Measurements from ENCODE around the gene GRIN3B. TPM values are rescaled to one million over a fixed set of nuclear protein-coding genes. Genes with fewer than 3 reads are reported as not detected.

GRIN3B gene
- polyA plus RNA-seq, 2 of the 4 experiments (the other 2 are of a cell fraction) = 0.67 to 1.5 TPM

GRCh38 chr19:1038978-1039645, 38.9 kb downstream of the GRIN3B start:
- TF ChIP-seq POLR2A (IDR thresholded peaks at IDR 0.05; ENCODE audit: low read length) (no peak), FOSL2 (IDR thresholded peaks at IDR 0.05) (no peak), FOSL2 (CRISPR knock-in tag; IDR thresholded peaks at IDR 0.05) (no peak), HOXB13 (CRISPR knock-in tag; IDR thresholded peaks at IDR 0.05; ENCODE audit: low read depth) (no peak), MAFK (IDR thresholded peaks at IDR 0.05; ENCODE audit: partially characterized antibody) (no peak), KDM1A (IDR thresholded peaks at IDR 0.05; ENCODE audit: low read depth) (no peak), BHLHE40 (IDR thresholded peaks at IDR 0.05; ENCODE audit: low read depth, low read length) (no peak), JUNB (IDR thresholded peaks at IDR 0.05) (no peak), PHF8 (IDR thresholded peaks at IDR 0.05; ENCODE audit: borderline replicate concordance, low read depth) (no peak), SMC3 (IDR thresholded peaks at IDR 0.05) (no peak), ZC3H11A (IDR thresholded peaks at IDR 0.05) (no peak), FOSB (CRISPR knock-in tag; IDR thresholded peaks at IDR 0.05) (no peak), CBX2 (IDR thresholded peaks at IDR 0.05; ENCODE audit: borderline replicate concordance, low read depth) (no peak), RARB (CRISPR knock-in tag; IDR thresholded peaks at IDR 0.05) (no peak), GATA3 (IDR thresholded peaks at IDR 0.05; ENCODE audit: borderline replicate concordance) (no peak), RNF2 (IDR thresholded peaks at IDR 0.05; ENCODE audit: borderline replicate concordance, low read depth) (no peak)
- DNase-seq (ENCODE audit: low read depth in 1 of 2, low spot score in 1 of 2) (no peak), ATAC-seq (no peak), FAIRE-seq (no peak)
- H3K27ac ChIP-seq = peak overlapping the region; percentile 36 to 70; a peak in 3 of 6 replicates
- no peak overlapping the region; the same call in 2 of the 3 replicates for H3K4me3 ChIP-seq
- 71% methylated on average over 22 of the region's 22 CpGs for WGBS (ENCODE audit: missing lambda C conversion rate)
- peak overlapping the region; percentile 96 for H3K4me2 ChIP-seq
- ChIA-PET POLR2A (interaction anchor here (0.9 to 1.4 kb wide), 4 partner anchors 10 to 230 kb away, joined by 4 to 7 read pairs (median 6); partner anchors contain the start of genes CIRBP, CNN2 and RNU6-2), CTCF (interaction anchor here (1.2 to 3.0 kb wide), 3 partner anchors 9 to 74 kb away, joined by 5 to 12 read pairs (median 9); partner anchors contain the start of gene CNN2)
- peaks cover 19% of the 10 kb centered on the region for H3K4me1 ChIP-seq
- no peaks in the 10 kb centered on the region for H3K9me3 ChIP-seq

- 14% methylated on average over 23 of the region's 56 CpGs for WGBS (ENCODE audit: missing lambda C conversion rate)
- CTCF ChIA-PET = interaction anchor here (1.2 to 3.0 kb wide), 4 partner anchors 9 to 73 kb away, joined by 3 to 12 read pairs (median 7); partner anchors contain the start of gene CNN2
- POLR2A ChIA-PET = interaction anchor here (0.9 to 1.4 kb wide), 4 partner anchors 11 to 229 kb away, joined by 4 to 7 read pairs (median 6); partner anchors contain the start of genes CIRBP, CNN2 and RNU6-2
- H3K27ac ChIP-seq = peak within 1 kb of the TSS; percentile 62 to 86
- H3K4me1 ChIP-seq = peaks cover 19% of the 10 kb centered on the region
- H3K4me3 ChIP-seq = peak within 1 kb of the TSS; percentile 51
- peak within 1 kb of the TSS; percentile 96 for H3K4me2 ChIP-seq
- H3K9me3 ChIP-seq = no peaks in the 10 kb centered on the region
- FAIRE-seq (no peak), ATAC-seq (peak; percentile 69 to 82), DNase-seq (ENCODE audit: low read depth in 1 of 2, low spot score in 1 of 2) (peak; percentile 68 to 98)
- peak; percentile 91; the same call in 1 of the 2 replicates for TF ChIP-seq HOXA7 (CRISPR knock-in tag; IDR thresholded peaks at IDR 0.05)
- 0 out of 2 replicates have a peak, but pooled peaks have one; percentile 32 for TF ChIP-seq RARB (CRISPR knock-in tag; IDR thresholded peaks at IDR 0.05)
- no peak for TF ChIP-seq CHD2 (IDR thresholded peaks at IDR 0.05; ENCODE audit: low read length, partially characterized antibody)
- TF ChIP-seq MAX (IDR thresholded peaks at IDR 0.05) = peak; percentile 69
- TF ChIP-seq FOSB (CRISPR knock-in tag; IDR thresholded peaks at IDR 0.05) = peak; percentile 68
- TF ChIP-seq JUNB (IDR thresholded peaks at IDR 0.05) = no peak
- TF ChIP-seq NR3C1 (IDR thresholded peaks at IDR 0.05) = no peak
- no peak for TF ChIP-seq RAD21 (conservative IDR thresholded peaks at IDR 0.05 in 1 of 2, IDR thresholded peaks at IDR 0.05 in 1 of 2)
- no peak for TF ChIP-seq ZFP36 (IDR thresholded peaks at IDR 0.05; ENCODE audit: borderline replicate concordance, partially characterized antibody)
- no peak for TF ChIP-seq MYC (IDR thresholded peaks at IDR 0.05; ENCODE audit: borderline replicate concordance, low read length)
- TF ChIP-seq ATOH8 (CRISPR knock-in tag; IDR thresholded peaks at IDR 0.05; ENCODE audit: low read depth) = no peak
- 0 out of 2 replicates have a peak, but pooled peaks have one; percentile 43 for TF ChIP-seq TP53 (CRISPR knock-in tag; IDR thresholded peaks at IDR 0.05)
- TF ChIP-seq HMGXB4 (CRISPR knock-in tag; IDR thresholded peaks at IDR 0.05; ENCODE audit: borderline replicate concordance) = no peak
- TF ChIP-seq JUN (IDR thresholded peaks at IDR 0.05) = peak in 1 of 2 experiments; percentile 54; a peak in 1 of 5 replicates
- TF ChIP-seq, protein P1, sequence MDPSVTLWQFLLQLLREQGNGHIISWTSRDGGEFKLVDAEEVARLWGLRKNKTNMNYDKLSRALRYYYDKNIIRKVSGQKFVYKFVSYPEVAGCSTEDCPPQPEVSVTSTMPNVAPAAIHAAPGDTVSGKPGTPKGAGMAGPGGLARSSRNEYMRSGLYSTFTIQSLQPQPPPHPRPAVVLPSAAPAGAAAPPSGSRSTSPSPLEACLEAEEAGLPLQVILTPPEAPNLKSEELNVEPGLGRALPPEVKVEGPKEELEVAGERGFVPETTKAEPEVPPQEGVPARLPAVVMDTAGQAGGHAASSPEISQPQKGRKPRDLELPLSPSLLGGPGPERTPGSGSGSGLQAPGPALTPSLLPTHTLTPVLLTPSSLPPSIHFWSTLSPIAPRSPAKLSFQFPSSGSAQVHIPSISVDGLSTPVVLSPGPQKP (IDR thresholded peaks at IDR 0.05; ENCODE audit: low read depth, low read length) = no peak
- TF ChIP-seq ESRRA (IDR thresholded peaks at IDR 0.05; ENCODE audit: borderline replicate concordance, low read length) = no peak
- TF ChIP-seq TFCP2L1 (CRISPR knock-in tag; IDR thresholded peaks at IDR 0.05) = peak; percentile 70; the same call in 1 of the 2 replicates
- TF ChIP-seq E2F6 (IDR thresholded peaks at IDR 0.05; ENCODE audit: borderline replicate concordance, low read depth) = 0 out of 2 replicates have a peak, but pooled peaks have one; percentile 33
Observed at GRCh38 chr19:1039646-1040475, 39.6 kb downstream of the GRIN3B start, which contains the start of gene ABCA7. ABCA7 (plus strand) TSS chr19:1040107; CDS start chr19:1041362, 1,255 bp downstream.

Measured in A549 (cell line).